HFF-Myc (cell line): Measurements from ENCODE around the gene ALOX5AP.
A peak's percentile ranks its signal among the peaks of the same experiment; 100 is the strongest.

ENCODE experiments used
- DNase-seq: peaks from one replicate; pipeline ENCODE4 v3.0.0-alpha.2; 2011; ENCODE audit warnings: low read depth; ENCODE audit errors: extremely low read depth
- H3K4me3 ChIP-seq: replicated peaks from 2 replicates; pipeline ENCODE4 v1.5.1; 2011; ENCODE audit warnings: low read depth, mild to moderate bottlenecking, control low read depth, low read length
- TF ChIP-seq, protein P1 (sequence below): IDR thresholded peaks from 2 replicates; pipeline ENCODE4 v1.5.1; 2012; ENCODE audit warnings: mild to moderate bottlenecking, low read depth, low read length, control low read depth; ENCODE audit errors: missing control alignments

Gene ALOX5AP

DNA sequence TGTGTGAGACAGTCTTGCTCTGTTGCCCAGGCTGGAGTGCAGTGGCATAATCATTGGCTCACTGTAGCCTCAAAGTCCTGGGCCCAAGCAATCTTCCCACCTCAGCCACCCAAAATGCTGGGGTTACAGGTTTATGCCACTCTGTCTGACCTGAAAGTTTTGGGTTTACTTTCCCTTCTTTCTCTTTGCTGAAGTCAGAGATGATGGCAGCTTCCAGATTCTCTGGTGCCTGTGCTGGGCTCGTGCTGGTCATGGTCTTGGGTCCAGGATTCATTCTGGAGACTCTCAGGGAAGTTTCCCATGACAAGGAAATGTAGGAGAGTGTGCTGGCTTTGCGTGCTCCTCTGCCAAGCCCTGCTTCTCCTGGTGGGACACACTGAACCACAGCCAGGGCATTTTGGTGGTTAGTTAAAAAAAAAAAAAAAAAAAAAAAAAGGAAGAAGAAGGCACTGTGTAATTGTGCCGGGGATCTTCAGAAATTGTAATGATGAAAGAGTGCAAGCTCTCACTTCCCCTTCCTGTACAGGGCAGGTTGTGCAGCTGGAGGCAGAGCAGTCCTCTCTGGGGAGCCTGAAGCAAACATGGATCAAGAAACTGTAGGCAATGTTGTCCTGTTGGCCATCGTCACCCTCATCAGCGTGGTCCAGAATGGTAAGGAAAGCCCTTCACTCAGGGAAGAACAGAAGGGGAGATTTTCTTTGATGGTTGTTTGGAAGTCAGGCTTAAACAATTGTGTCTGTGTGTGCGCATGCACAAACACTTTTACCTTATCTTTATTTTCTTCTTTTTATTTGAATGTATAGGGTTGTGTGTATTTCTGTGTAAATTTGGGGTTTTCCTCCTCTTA is at the start of gene ALOX5AP:
Gene ALOX5AP, plus strand, starts transcription at position 519 of the 847 bp plus-strand sequence. Its CDS starts 63 bp downstream, at position 582.
- DNase-seq = no peak
- TF ChIP-seq, protein P1, sequence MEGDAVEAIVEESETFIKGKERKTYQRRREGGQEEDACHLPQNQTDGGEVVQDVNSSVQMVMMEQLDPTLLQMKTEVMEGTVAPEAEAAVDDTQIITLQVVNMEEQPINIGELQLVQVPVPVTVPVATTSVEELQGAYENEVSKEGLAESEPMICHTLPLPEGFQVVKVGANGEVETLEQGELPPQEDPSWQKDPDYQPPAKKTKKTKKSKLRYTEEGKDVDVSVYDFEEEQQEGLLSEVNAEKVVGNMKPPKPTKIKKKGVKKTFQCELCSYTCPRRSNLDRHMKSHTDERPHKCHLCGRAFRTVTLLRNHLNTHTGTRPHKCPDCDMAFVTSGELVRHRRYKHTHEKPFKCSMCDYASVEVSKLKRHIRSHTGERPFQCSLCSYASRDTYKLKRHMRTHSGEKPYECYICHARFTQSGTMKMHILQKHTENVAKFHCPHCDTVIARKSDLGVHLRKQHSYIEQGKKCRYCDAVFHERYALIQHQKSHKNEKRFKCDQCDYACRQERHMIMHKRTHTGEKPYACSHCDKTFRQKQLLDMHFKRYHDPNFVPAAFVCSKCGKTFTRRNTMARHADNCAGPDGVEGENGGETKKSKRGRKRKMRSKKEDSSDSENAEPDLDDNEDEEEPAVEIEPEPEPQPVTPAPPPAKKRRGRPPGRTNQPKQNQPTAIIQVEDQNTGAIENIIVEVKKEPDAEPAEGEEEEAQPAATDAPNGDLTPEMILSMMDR = no peak

DNA sequence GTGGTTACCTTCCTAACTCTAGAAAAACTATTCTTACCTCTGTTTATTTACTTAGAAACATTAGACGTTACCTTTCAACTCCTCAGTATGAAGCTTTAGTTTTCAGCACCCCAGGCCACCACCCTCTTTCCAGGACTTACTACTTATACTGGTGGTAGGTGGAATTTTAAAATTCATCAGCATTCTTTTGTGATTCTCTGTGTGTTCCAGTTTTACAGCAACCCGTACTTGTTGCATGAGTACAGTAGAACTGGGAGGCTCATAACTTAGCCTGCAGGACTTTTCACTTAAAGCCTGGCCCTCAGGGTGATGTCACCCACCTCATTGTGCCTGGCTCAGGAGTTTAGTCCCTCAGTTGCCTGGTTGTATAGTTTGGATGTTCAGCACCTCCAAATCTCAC is 49.4 kb upstream of the ALOX5AP start:
- H3K4me3 ChIP-seq = no peak overlapping the region
- TF ChIP-seq, protein P1 = no peak
- DNase-seq = no peak

More for the DNA sequence above, at the start of gene ALOX5AP:
- no peak within 1 kb of the TSS for H3K4me3 ChIP-seq

DNA sequence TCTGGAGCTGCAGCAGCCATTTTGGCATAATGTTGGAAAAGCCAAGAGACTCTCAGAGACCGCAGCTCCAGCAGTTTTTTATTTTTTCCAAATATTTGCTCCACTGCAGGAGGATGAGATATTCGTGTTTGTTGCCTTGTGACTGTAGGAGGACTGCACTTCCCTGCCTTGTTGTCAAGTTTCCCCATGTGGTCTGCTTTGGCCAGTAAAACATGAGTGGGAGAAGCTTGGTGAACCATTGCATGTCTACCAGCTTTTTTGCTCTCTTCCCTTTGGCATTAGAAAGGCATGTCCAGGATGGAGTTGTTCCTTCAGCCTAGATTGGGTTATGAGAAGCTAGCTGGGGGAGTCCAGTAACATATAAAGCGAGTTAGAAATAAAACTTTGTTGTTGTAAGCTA is 47.7 kb upstream of the ALOX5AP start:
- no peak for DNase-seq
- H3K4me3 ChIP-seq = no peak overlapping the region
- TF ChIP-seq, protein P1 = no peak

DNA sequence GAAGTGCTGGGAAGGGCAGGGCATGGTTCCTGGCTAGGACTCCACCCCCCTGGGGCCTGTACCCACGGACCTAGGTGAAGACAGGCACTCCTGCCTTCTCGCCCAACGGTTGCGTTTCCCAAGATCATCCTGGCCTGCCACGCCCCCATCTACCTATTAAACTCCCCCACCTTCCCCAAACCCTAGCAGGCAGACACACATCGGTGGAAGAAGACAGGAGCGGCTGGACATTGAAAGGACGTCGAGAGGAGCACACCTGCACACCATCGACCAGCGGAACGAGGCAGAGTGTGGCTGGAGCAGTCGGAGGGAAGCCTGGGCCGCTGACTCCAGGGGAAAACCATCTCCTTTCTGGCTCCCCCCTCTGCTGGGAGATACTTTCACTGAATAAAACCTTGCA is 45.6 kb upstream of the ALOX5AP start:
- peak overlapping the region; percentile 37; the same call in 1 of the 2 replicates for H3K4me3 ChIP-seq
- TF ChIP-seq, protein P1 = no peak
- no peak for DNase-seq

DNA sequence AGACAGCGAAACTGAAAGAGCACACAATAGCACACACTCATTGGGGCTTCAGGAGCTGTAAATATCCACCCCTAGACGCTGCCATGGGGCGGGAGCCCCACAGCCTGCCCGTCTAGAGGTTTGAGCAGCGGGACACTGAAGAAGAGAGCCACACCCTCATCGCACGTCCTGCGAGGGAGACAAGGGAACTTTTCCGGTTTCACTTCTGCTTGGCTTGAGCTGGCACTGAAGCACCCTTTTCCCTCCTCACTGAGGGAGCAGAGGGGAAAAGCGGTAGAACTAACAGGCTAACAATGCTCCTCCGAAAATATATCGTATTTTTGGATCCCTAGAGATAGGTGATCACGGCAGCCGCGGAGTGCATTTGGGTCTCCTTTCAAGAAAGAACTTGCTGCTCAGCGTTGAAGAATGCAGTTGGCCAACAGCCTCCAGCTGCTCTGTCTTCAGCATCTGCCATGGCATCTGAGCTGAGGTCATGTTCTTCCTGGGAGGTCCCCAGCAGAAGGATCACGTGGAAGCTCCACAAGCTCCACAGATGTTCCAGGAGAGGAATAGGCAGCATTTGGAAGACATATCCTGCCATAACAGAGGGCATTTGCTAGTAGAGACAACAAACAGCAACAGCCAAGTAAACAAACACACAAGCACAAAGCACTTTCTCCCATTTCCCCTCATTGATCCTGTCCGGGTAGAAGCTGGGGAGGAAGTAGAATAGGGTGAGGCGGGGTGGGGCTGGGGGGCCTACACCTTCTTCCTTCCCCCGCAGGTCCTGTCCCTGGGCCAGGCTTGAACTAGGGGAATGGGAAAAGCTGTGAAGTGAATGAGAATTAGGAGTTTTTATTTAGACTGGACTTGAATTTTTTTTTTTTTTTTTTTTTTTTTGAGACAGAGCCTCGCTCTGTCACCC is 44.8 kb upstream of the ALOX5AP start:
- TF ChIP-seq, protein P1 = no peak
- DNase-seq = peak; percentile 96
- peak overlapping the region; percentile 37 for H3K4me3 ChIP-seq

DNA sequence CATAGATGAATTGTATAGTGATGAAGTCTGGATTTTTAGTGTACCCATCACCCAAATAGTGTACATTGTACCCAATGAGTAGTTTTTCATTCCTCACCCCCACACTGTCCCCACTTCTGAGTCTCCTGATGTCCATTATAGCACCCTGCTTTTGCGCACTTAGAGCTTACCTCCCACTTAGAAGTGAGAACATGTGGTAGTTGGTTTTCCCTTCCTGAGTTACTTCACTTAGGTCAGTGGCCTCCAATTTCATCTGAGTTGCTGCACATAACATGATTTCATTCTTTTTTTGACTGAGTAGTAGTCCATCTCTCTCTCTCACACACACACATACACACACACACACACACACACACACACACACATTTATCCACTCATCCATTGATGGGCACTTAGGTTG is 43.2 kb upstream of the ALOX5AP start:
- DNase-seq = no peak
- no peak overlapping the region for H3K4me3 ChIP-seq
- TF ChIP-seq, protein P1 = no peak
